HEK293 (cell line): ENCODE measurements around the gene ADAMTSL4.

ENCODE experiments used
- CTCF ChIA-PET: fragments of 350-600 bp; formaldehyde crosslinking; extraction: SDS; loops from one replicate; lab custom pipeline; 2021; ENCODE audit warnings: antibody characterized with exemption; lab: Yijun Ruan, JAX
- POLR2A ChIA-PET: fragments of 300-600 bp; formaldehyde crosslinking; extraction: SDS; loops from one replicate; lab custom pipeline; 2020; ENCODE audit warnings: antibody characterized with exemption, inconsistent platforms; lab: Yijun Ruan, JAX
- H3K27ac ChIP-seq: fragments of 200-500 bp; sonication (Bioruptor generic); 2 replicates; pipeline ENCODE4 v1.5.1; 2014; ENCODE audit warnings: low read depth, low read length, control low read depth, inconsistent platforms; ENCODE audit errors: extremely low read depth
- H3K36me3 ChIP-seq, 2 experiments: fragments of 200-500 bp in 1 of 2; sonication (Bioruptor generic) in 1 of 2; 1 replicate in 1 of 2; 2 replicates in 1 of 2; pipeline ENCODE4 v1.5.1; 2014 to 2017; ENCODE audit warnings: inconsistent platforms in 2 of 2, low read length in 2 of 2; ENCODE audit not compliant: control insufficient read depth in 2 of 2, insufficient read depth in 1 of 2
- H3K4me1 ChIP-seq: fragments of 200-500 bp; sonication (Bioruptor generic); 2 replicates; pipeline ENCODE4 v1.5.1; 2014; ENCODE audit warnings: mild to moderate bottlenecking, low read length, inconsistent platforms; ENCODE audit not compliant: control insufficient read depth, insufficient read depth
- H3K4me3 ChIP-seq: 2 replicates; pipeline ENCODE4 v1.5.1; 2011; ENCODE audit warnings: low read depth, mild to moderate bottlenecking, control low read depth, low read length, moderate library complexity
- H3K9me3 ChIP-seq: fragments of 200-500 bp; sonication (Bioruptor generic); 2 replicates; pipeline ENCODE4 v1.5.1; 2014; ENCODE audit warnings: low read depth, low read length, inconsistent platforms; ENCODE audit not compliant: control insufficient read depth, insufficient read depth
- EGR2 ChIP-seq: fragments of 450-650 bp; formaldehyde crosslinking; IDR thresholded peaks from 2 replicates; pipeline ENCODE4 v1.5.1; 2016; ENCODE audit warnings: low read depth, missing biosample characterization, missing genetic modification characterization
- GLI2 ChIP-seq: fragments of 450-650 bp; formaldehyde crosslinking; IDR thresholded peaks from 2 replicates; pipeline ENCODE4; 2017; ENCODE audit warnings: missing biosample characterization, missing genetic modification characterization, low read depth, borderline replicate concordance
- GLIS2 ChIP-seq: fragments of 450-650 bp; formaldehyde crosslinking; IDR thresholded peaks from 2 replicates; pipeline ENCODE4 v1.5.1; 2016; ENCODE audit warnings: missing biosample characterization, missing genetic modification characterization
- KLF17 ChIP-seq: fragments of 450-650 bp; formaldehyde crosslinking; IDR thresholded peaks from 2 replicates; pipeline ENCODE4 v1.5.1; 2016; ENCODE audit warnings: missing biosample characterization, missing genetic modification characterization
- OSR2 ChIP-seq: fragments of 450-650 bp; formaldehyde crosslinking; IDR thresholded peaks from 2 replicates; pipeline ENCODE4 v1.5.1; 2016; ENCODE audit warnings: missing biosample characterization, missing genetic modification characterization
- SALL2 ChIP-seq: fragments of 450-650 bp; formaldehyde crosslinking; IDR thresholded peaks from 2 replicates; pipeline ENCODE4 v1.5.0; 2017; ENCODE audit warnings: missing biosample characterization, mild to moderate bottlenecking, missing genetic modification characterization, borderline replicate concordance
- SCRT1 ChIP-seq: fragments of 450-650 bp; formaldehyde crosslinking; IDR thresholded peaks from 2 replicates; pipeline ENCODE4 v1.5.1; 2016; ENCODE audit warnings: missing biosample characterization, missing genetic modification characterization, borderline replicate concordance
- SP7 ChIP-seq: fragments of 450-650 bp; formaldehyde crosslinking; IDR thresholded peaks from 2 replicates; pipeline ENCODE4 v1.5.1; 2016; ENCODE audit warnings: missing biosample characterization, missing genetic modification characterization
- WT1 ChIP-seq: fragments of 450-650 bp; formaldehyde crosslinking; IDR thresholded peaks from 2 replicates; pipeline ENCODE4 v1.5.1; 2016; ENCODE audit warnings: missing biosample characterization, missing genetic modification characterization
- ZEB2 ChIP-seq: fragments of 450-650 bp; formaldehyde crosslinking; IDR thresholded peaks from 2 replicates; pipeline ENCODE4 v1.5.1; 2016; ENCODE audit warnings: missing biosample characterization, missing genetic modification characterization
- ZNF140 ChIP-seq: fragments of 450-650 bp; formaldehyde crosslinking; IDR thresholded peaks from 2 replicates; pipeline ENCODE4 v1.5.1; 2016; ENCODE audit warnings: missing biosample characterization, missing genetic modification characterization
- ZNF266 ChIP-seq: fragments of 450-650 bp; formaldehyde crosslinking; IDR thresholded peaks from 2 replicates; pipeline ENCODE4 v1.5.1; 2016; ENCODE audit warnings: missing biosample characterization, missing genetic modification characterization, low read depth
- ZNF335 ChIP-seq: fragments of 450-650 bp; formaldehyde crosslinking; conservative IDR thresholded peaks from 2 replicates; pipeline ENCODE4 v1.5.1; 2016; ENCODE audit warnings: missing biosample characterization, missing genetic modification characterization
- ZNF544 ChIP-seq: fragments of 450-650 bp; formaldehyde crosslinking; IDR thresholded peaks from 2 replicates; pipeline ENCODE4 v1.5.0; 2017; ENCODE audit warnings: missing biosample characterization, missing genetic modification characterization
- ZNF596 ChIP-seq: fragments of 450-650 bp; IDR thresholded peaks from 2 replicates; pipeline ENCODE4 v1.5.0; 2018; ENCODE audit warnings: missing biosample characterization, mild to moderate bottlenecking, missing genetic modification characterization, moderate library complexity
- ZNF629 ChIP-seq: fragments of 450-650 bp; formaldehyde crosslinking; IDR thresholded peaks from 2 replicates; pipeline ENCODE4 v1.5.1; 2017; ENCODE audit warnings: missing biosample characterization, missing genetic modification characterization
- ZNF654 ChIP-seq: fragments of 450-650 bp; formaldehyde crosslinking; IDR thresholded peaks from 2 replicates; pipeline ENCODE4 v1.5.1; 2016; ENCODE audit warnings: low read depth, missing biosample characterization, missing genetic modification characterization
- ZNF660 ChIP-seq: fragments of 450-650 bp; IDR thresholded peaks from 2 replicates; pipeline ENCODE4 v1.5.1; 2018; ENCODE audit warnings: missing biosample characterization, mild to moderate bottlenecking, missing genetic modification characterization
- ZNF768 ChIP-seq: fragments of 450-650 bp; formaldehyde crosslinking; IDR thresholded peaks from 2 replicates; pipeline ENCODE4 v1.5.1; 2018; ENCODE audit warnings: missing biosample characterization, mild to moderate bottlenecking, missing genetic modification characterization
- ZSCAN16 ChIP-seq: fragments of 450-650 bp; formaldehyde crosslinking; IDR thresholded peaks from 2 replicates; pipeline ENCODE4 v1.5.1; 2016; ENCODE audit warnings: missing biosample characterization, missing genetic modification characterization
- TF ChIP-seq, protein P1 (sequence below): fragments of 450-650 bp; formaldehyde crosslinking; IDR thresholded peaks from 2 replicates; pipeline ENCODE4 v1.5.1; 2017; ENCODE audit warnings: missing biosample characterization, mild to moderate bottlenecking, missing genetic modification characterization, moderate library complexity
- TF ChIP-seq, protein P2 (sequence below): fragments of 450-650 bp; formaldehyde crosslinking; IDR thresholded peaks from 2 replicates; pipeline ENCODE4 v1.5.1; 2016; ENCODE audit warnings: missing biosample characterization, missing genetic modification characterization
- TF ChIP-seq, protein P3 (sequence below): fragments of 450-650 bp; formaldehyde crosslinking; IDR thresholded peaks from 2 replicates; pipeline ENCODE4 v1.5.1; 2016; ENCODE audit warnings: missing biosample characterization, missing genetic modification characterization
- TF ChIP-seq, protein P4 (sequence below): fragments of 450-650 bp; formaldehyde crosslinking; IDR thresholded peaks from 2 replicates; pipeline ENCODE4 v1.5.1; 2017; ENCODE audit warnings: missing biosample characterization, missing genetic modification characterization

ADAMTSL4 gene

GRCh38 chr1:150535511-150536287, 13.5 kb upstream of the ADAMTSL4 start:
- Histone ChIP-seq H3K27ac (no peak overlapping the region), H3K36me3 (no peaks in the 10 kb centered on the region), H3K4me1 (no peaks in the 10 kb centered on the region), H3K4me3 (no peak overlapping the region), H3K9me3 (no peaks in the 10 kb centered on the region)
- no peak for TF ChIP-seq ZNF266
- no peak for TF ChIP-seq OSR2 (tag by site-specific recombination)
- no peak for TF ChIP-seq SALL2 (tag by site-specific recombination)
- TF ChIP-seq ZNF660 (tag by site-specific recombination), result no peak
- TF ChIP-seq ZNF140 (tag by site-specific recombination), result no peak
- TF ChIP-seq, protein P1, sequence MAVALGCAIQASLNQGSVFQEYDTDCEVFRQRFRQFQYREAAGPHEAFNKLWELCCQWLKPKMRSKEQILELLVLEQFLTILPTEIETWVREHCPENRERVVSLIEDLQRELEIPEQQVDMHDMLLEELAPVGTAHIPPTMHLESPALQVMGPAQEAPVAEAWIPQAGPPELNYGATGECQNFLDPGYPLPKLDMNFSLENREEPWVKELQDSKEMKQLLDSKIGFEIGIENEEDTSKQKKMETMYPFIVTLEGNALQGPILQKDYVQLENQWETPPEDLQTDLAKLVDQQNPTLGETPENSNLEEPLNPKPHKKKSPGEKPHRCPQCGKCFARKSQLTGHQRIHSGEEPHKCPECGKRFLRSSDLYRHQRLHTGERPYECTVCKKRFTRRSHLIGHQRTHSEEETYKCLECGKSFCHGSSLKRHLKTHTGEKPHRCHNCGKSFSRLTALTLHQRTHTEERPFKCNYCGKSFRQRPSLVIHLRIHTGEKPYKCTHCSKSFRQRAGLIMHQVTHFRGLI, result no peak
- no peak for TF ChIP-seq ZNF654
- TF ChIP-seq, protein P2, sequence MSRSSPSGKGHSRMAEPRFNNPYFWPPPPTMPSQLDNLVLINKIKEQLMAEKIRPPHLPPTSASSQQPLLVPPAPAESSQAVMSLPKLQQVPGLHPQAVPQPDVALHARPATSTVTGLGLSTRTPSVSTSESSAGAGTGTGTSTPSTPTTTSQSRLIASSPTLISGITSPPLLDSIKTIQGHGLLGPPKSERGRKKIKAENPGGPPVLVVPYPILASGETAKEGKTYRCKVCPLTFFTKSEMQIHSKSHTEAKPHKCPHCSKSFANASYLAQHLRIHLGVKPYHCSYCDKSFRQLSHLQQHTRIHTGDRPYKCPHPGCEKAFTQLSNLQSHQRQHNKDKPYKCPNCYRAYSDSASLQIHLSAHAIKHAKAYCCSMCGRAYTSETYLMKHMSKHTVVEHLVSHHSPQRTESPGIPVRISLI (tag by site-specific recombination), result no peak
- no peak for TF ChIP-seq WT1 (tag by site-specific recombination)
- TF ChIP-seq ZSCAN16 (tag by site-specific recombination), result no peak
- TF ChIP-seq, protein P3, sequence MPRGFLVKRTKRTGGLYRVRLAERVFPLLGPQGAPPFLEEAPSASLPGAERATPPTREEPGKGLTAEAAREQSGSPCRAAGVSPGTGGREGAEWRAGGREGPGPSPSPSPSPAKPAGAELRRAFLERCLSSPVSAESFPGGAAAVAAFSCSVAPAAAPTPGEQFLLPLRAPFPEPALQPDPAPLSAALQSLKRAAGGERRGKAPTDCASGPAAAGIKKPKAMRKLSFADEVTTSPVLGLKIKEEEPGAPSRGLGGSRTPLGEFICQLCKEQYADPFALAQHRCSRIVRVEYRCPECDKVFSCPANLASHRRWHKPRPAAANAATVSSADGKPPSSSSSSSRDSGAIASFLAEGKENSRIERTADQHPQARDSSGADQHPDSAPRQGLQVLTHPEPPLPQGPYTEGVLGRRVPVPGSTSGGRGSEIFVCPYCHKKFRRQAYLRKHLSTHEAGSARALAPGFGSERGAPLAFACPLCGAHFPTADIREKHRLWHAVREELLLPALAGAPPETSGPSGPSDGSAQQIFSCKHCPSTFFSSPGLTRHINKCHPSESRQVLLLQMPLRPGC (tag by site-specific recombination), result no peak
- no peak for TF ChIP-seq ZNF629 (tag by site-specific recombination)
- TF ChIP-seq ZNF768, result no peak
- POLR2A ChIA-PET, result interaction anchor here (0.6 kb wide), 1 partner anchor 34 kb away, joined by 3 read pairs; no protein-coding TSS in a partner anchor
- CTCF ChIA-PET, result interaction anchor here (0.6 to 8.5 kb wide), 3 partner anchors 18 to 283 kb away, joined by 3 to 54 read pairs (median 50); partner anchors contain the start of gene FALEC

- Histone ChIP-seq H3K4me1 (no peaks in the 10 kb centered on the region), H3K9me3 (no peaks in the 10 kb centered on the region), H3K4me3 (no peak overlapping the region), H3K36me3 (no peaks in the 10 kb centered on the region), H3K27ac (no peak overlapping the region)
- POLR2A ChIA-PET, result interaction anchor here (0.7 to 2.0 kb wide), 5 partner anchors 11 to 287 kb away, joined by 3 to 8 read pairs (median 3); partner anchors contain the start of genes FALEC and MCL1
- CTCF ChIA-PET, result interaction anchor here (1.3 to 8.5 kb wide), 2 partner anchors 23 to 281 kb away, joined by 6 to 54 read pairs; no protein-coding TSS in a partner anchor
- TF ChIP-seq GLIS2 (tag by site-specific recombination) (0 out of 2 replicates have a peak, but pooled peaks have one; percentile 7), KLF17 (tag by site-specific recombination) (0 out of 2 replicates have a peak, but pooled peaks have one; percentile 22), ZNF596 (tag by site-specific recombination) (no peak), ZNF335 (0 out of 2 replicates have a peak, but pooled peaks have one; percentile 21), GLI2 (tag by site-specific recombination) (no peak), ZNF544 (tag by site-specific recombination) (no peak), ZNF660 (tag by site-specific recombination) (peak; percentile 32; the same call in 1 of the 2 replicates), ZEB2 (no peak), EGR2 (tag by site-specific recombination) (no peak), SP7 (tag by site-specific recombination) (peak; percentile 68), SCRT1 (tag by site-specific recombination) (no peak)
- TF ChIP-seq, protein P4, sequence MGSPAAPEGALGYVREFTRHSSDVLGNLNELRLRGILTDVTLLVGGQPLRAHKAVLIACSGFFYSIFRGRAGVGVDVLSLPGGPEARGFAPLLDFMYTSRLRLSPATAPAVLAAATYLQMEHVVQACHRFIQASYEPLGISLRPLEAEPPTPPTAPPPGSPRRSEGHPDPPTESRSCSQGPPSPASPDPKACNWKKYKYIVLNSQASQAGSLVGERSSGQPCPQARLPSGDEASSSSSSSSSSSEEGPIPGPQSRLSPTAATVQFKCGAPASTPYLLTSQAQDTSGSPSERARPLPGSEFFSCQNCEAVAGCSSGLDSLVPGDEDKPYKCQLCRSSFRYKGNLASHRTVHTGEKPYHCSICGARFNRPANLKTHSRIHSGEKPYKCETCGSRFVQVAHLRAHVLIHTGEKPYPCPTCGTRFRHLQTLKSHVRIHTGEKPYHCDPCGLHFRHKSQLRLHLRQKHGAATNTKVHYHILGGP (tag by site-specific recombination), result no peak
These were observed 12.1 kb upstream of the ADAMTSL4 start for GRCh38 chr1:150536836-150537731.
